GM23338 (cell line): ENCODE results near the gene AHCY. TPM values are rescaled to one million over a fixed set of nuclear protein-coding genes. Genes with fewer than 3 reads are reported as not detected.

Source experiments
- ATAC-seq: fragments of 200-7000 bp; cut with Tn5 transposase; 3 replicates; pipeline ENCODE4 v1.9.1; 2020
- DNase-seq: peaks from one replicate; pipeline ENCODE4 v3.0.0-alpha.2; 2015; ENCODE audit warnings: low spot score
- H2AFZ ChIP-seq: fragments of 200-600 bp; sonication (generic); 2 replicates; pipeline ENCODE4 v1.8.0; 2016; ENCODE audit warnings: antibody characterized with exemption, mild to moderate bottlenecking, moderate library complexity
- H3F3A ChIP-seq: fragments of 200-600 bp; sonication (generic); replicated peaks from 2 replicates; pipeline ENCODE4 v1.8.0; 2017; ENCODE audit warnings: antibody characterized with exemption, mixed run types, low read depth
- H3K27ac ChIP-seq: fragments of 200-600 bp; sonication (generic); 2 replicates; pipeline ENCODE4 v1.6.1; 2016; ENCODE audit warnings: low read depth
- H3K27me3 ChIP-seq: fragments of 200-600 bp; sonication (generic); 2 replicates; pipeline ENCODE4 v1.8.0; 2016; ENCODE audit warnings: mild to moderate bottlenecking, mixed run types, moderate library complexity; ENCODE audit not compliant: insufficient read depth
- H3K36me3 ChIP-seq: fragments of 200-600 bp; sonication (generic); 2 replicates; pipeline ENCODE4 v1.8.0; 2016; ENCODE audit warnings: mild to moderate bottlenecking; ENCODE audit not compliant: insufficient read depth
- H3K4me1 ChIP-seq: fragments of 200-600 bp; sonication (generic); 2 replicates; pipeline ENCODE4 v1.8.0; 2016; ENCODE audit warnings: mild to moderate bottlenecking, moderate library complexity; ENCODE audit not compliant: insufficient read depth
- H3K4me2 ChIP-seq: fragments of 200-600 bp; sonication (generic); 2 replicates; pipeline ENCODE4 v1.7.1; 2017; ENCODE audit warnings: mixed run types
- H3K4me3 ChIP-seq: fragments of 200-600 bp; sonication (generic); 2 replicates; pipeline ENCODE4 v1.6.1; 2016; ENCODE audit warnings: mixed run types
- H3K79me2 ChIP-seq: fragments of 200-600 bp; sonication (generic); replicated peaks from 2 replicates; pipeline ENCODE4 v1.8.0; 2017; ENCODE audit warnings: mild to moderate bottlenecking; ENCODE audit not compliant: insufficient read depth
- H3K9me2 ChIP-seq: fragments of 200-600 bp; sonication (generic); 2 replicates; pipeline ENCODE4 v1.8.0; 2017; ENCODE audit not compliant: insufficient read depth
- H4K20me1 ChIP-seq: fragments of 200-600 bp; sonication (generic); replicated peaks from 2 replicates; pipeline ENCODE4 v1.8.0; 2017; ENCODE audit warnings: mild to moderate bottlenecking; ENCODE audit not compliant: insufficient read depth
- H3K27ac Mint-ChIP-seq: 2 replicates; pipeline ENCODE4 v1.8.0; 2020; ENCODE audit warnings: inconsistent platforms, mild to moderate bottlenecking, moderate library complexity, mixed read lengths
- H3K27me3 Mint-ChIP-seq: 3 replicates; pipeline ENCODE4 v1.8.0; 2022; ENCODE audit warnings: low read depth, mild to moderate bottlenecking, moderate library complexity, mixed read lengths, inconsistent platforms; ENCODE audit not compliant: insufficient read depth, poor library complexity
- H3K36me3 Mint-ChIP-seq: 3 replicates; pipeline ENCODE4 v1.8.0; 2021; ENCODE audit warnings: low read depth, mild to moderate bottlenecking, inconsistent platforms, moderate library complexity, mixed read lengths
- H3K4me1 Mint-ChIP-seq: 3 replicates; pipeline ENCODE4 v1.8.0; 2020; ENCODE audit warnings: mild to moderate bottlenecking, inconsistent platforms, mixed read lengths
- H3K4me3 Mint-ChIP-seq: 3 replicates; pipeline ENCODE4 v1.8.0; 2021; ENCODE audit warnings: moderate library complexity, mild to moderate bottlenecking, inconsistent platforms, mixed read lengths
- H3K9me3 Mint-ChIP-seq: 3 replicates; pipeline ENCODE4 v1.8.0; 2020; ENCODE audit warnings: moderate library complexity, mild to moderate bottlenecking, inconsistent platforms, mixed read lengths
- EZH2phosphoT487 ChIP-seq: fragments of 200-600 bp; sonication (generic); IDR thresholded peaks from one replicate; pipeline ENCODE4 v1.8.1; 2018; ENCODE audit warnings: antibody characterized with exemption; ENCODE audit not compliant: unreplicated experiment
- JUNB ChIP-seq: IDR thresholded peaks from one replicate; pipeline ENCODE4 v1.6.1; 2016; ENCODE audit warnings: antibody characterized with exemption; ENCODE audit not compliant: unreplicated experiment
- NANOG ChIP-seq: IDR thresholded peaks from 2 replicates; pipeline ENCODE4 v1.6.1; 2016; ENCODE audit warnings: antibody characterized with exemption, borderline replicate concordance
- REST ChIP-seq: IDR thresholded peaks from one replicate; pipeline ENCODE4 v1.6.1; 2018; ENCODE audit warnings: antibody characterized with exemption; ENCODE audit not compliant: unreplicated experiment
- STAT1 ChIP-seq: IDR thresholded peaks from one replicate; pipeline ENCODE4 v1.6.1; 2016; ENCODE audit warnings: antibody characterized with exemption; ENCODE audit not compliant: unreplicated experiment
- ZNF331 ChIP-seq: fragments of 250-450 bp; sonication (Bioruptor Pico); IDR thresholded peaks from 2 replicates; pipeline ENCODE4 v1.5.0; 2020; ENCODE audit warnings: low read depth, mild to moderate bottlenecking, moderate library complexity
- polyA plus RNA-seq: library from polyadenylated mRNA; unstranded; fragments of >200 nt; fragmentation: Nextera tagmentation; extraction: Ambion mirVana; gene quantifications from 2 replicates; pipeline ENCODE4 v1.2.1, GENCODE V29; 2016
- total RNA-seq: library from RNA; depleted of rRNA; stranded (reverse); fragments of >200 nt; shearing (Covaris generic); gene quantifications from 2 replicates; pipeline ENCODE4 v1.2.3, GENCODE V29; 2014
- TF ChIP-seq, protein P1 (sequence below): IDR thresholded peaks from 2 replicates; pipeline ENCODE4 v1.6.1; 2016; ENCODE audit warnings: antibody characterized with exemption
- TF ChIP-seq, protein P2 (sequence below), 2 experiments: fragments of 200-600 bp in 1 of 2; sonication (generic) in 1 of 2; conservative IDR thresholded peaks; 2 replicates each; pipeline versions ENCODE4 v1.5.1 to v1.6.1; 2016 to 2017; ENCODE audit warnings: antibody characterized with exemption in 2 of 2, low read depth in 2 of 2, mild to moderate bottlenecking in 2 of 2, moderate library complexity in 1 of 2
- TF ChIP-seq, protein P3 (sequence below): fragments of 250-450 bp; sonication (Bioruptor Pico); IDR thresholded peaks from 2 replicates; pipeline ENCODE4 v1.5.0; 2020; ENCODE audit warnings: mild to moderate bottlenecking, moderate library complexity

Gene AHCY
- total and polyA plus RNA-seq, 2 experiments from 2014 or later = 138 to 423 TPM

DNA sequence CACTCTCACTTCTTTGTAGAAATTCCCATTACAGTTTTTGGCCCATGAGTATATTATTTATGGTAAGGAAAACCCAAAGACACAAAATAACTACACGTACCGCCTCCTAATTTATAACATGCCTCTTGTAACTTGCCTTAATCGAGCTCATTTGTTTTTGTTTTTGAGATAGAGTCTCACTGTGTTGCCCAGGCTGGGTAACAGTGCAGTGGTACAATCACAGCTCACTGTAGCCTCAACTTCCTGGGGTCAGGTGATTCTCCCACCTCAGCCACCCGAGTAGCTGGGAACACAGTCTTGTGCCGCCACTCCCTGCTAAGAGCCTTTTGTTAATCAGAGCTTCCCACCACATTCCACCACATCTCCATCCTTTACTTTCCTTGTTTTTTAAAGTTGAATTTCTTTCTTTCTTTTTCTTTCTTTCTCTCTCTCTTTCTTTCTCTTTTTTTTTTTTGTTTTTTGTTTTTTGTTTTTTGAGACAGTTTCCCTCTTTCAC lies 46.5 kb downstream of the AHCY start (continued):
- no peak for TF ChIP-seq JUNB
- TF ChIP-seq ZNF331 (CRISPR knock-in tag) = no peak
- no peak for TF ChIP-seq STAT1
- TF ChIP-seq, protein P1, sequence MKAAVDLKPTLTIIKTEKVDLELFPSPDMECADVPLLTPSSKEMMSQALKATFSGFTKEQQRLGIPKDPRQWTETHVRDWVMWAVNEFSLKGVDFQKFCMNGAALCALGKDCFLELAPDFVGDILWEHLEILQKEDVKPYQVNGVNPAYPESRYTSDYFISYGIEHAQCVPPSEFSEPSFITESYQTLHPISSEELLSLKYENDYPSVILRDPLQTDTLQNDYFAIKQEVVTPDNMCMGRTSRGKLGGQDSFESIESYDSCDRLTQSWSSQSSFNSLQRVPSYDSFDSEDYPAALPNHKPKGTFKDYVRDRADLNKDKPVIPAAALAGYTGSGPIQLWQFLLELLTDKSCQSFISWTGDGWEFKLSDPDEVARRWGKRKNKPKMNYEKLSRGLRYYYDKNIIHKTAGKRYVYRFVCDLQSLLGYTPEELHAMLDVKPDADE = no peak
- TF ChIP-seq REST = no peak

DNA sequence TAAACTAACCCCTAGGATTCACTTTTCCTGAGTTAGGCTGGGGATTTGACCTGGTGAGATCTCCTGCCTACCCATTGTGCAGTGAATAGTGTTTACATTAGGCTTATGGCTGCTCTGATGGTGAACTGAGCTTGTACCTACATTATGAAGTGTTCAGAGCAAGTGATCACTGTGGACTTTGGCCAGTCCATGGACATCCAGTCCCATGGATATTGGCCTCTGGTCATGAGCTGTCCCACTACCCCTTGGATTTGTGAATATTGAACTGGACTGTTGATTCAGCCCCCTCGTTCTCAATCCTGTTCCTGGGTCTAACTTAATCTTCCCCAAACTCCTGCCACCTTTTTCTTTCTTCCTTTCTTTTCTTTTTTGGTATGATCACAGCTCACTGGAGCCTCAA lies 48.2 kb downstream of the AHCY start:
- no peak overlapping the region for H3K4me2 ChIP-seq
- no peak overlapping the region for H3K27ac ChIP-seq
- H3K4me1 Mint-ChIP-seq = peaks cover 14% of the 10 kb centered on the region
- no peaks in the 10 kb centered on the region for H3K9me3 Mint-ChIP-seq
- no peak overlapping the region for H3K4me3 Mint-ChIP-seq
- H3K36me3 ChIP-seq = no peaks in the 10 kb centered on the region
- no peaks in the 10 kb centered on the region for H3K27me3 ChIP-seq
- no peaks in the 10 kb centered on the region for H3K79me2 ChIP-seq
- peaks cover 4% of the 10 kb centered on the region for H3K27me3 Mint-ChIP-seq
- H2AFZ ChIP-seq = no peak overlapping the region
- no peak overlapping the region for H3K4me3 ChIP-seq
- TF ChIP-seq, protein P2, sequence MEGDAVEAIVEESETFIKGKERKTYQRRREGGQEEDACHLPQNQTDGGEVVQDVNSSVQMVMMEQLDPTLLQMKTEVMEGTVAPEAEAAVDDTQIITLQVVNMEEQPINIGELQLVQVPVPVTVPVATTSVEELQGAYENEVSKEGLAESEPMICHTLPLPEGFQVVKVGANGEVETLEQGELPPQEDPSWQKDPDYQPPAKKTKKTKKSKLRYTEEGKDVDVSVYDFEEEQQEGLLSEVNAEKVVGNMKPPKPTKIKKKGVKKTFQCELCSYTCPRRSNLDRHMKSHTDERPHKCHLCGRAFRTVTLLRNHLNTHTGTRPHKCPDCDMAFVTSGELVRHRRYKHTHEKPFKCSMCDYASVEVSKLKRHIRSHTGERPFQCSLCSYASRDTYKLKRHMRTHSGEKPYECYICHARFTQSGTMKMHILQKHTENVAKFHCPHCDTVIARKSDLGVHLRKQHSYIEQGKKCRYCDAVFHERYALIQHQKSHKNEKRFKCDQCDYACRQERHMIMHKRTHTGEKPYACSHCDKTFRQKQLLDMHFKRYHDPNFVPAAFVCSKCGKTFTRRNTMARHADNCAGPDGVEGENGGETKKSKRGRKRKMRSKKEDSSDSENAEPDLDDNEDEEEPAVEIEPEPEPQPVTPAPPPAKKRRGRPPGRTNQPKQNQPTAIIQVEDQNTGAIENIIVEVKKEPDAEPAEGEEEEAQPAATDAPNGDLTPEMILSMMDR (conservative IDR thresholded peaks at IDR 0.05; ENCODE audit: low read depth in 2 of 2) = no peak
- TF ChIP-seq NANOG = no peak
- TF ChIP-seq JUNB = no peak
- TF ChIP-seq EZH2phosphoT487 = no peak
- no peak for TF ChIP-seq ZNF331 (CRISPR knock-in tag)
- TF ChIP-seq STAT1 = no peak
- TF ChIP-seq, protein P3, sequence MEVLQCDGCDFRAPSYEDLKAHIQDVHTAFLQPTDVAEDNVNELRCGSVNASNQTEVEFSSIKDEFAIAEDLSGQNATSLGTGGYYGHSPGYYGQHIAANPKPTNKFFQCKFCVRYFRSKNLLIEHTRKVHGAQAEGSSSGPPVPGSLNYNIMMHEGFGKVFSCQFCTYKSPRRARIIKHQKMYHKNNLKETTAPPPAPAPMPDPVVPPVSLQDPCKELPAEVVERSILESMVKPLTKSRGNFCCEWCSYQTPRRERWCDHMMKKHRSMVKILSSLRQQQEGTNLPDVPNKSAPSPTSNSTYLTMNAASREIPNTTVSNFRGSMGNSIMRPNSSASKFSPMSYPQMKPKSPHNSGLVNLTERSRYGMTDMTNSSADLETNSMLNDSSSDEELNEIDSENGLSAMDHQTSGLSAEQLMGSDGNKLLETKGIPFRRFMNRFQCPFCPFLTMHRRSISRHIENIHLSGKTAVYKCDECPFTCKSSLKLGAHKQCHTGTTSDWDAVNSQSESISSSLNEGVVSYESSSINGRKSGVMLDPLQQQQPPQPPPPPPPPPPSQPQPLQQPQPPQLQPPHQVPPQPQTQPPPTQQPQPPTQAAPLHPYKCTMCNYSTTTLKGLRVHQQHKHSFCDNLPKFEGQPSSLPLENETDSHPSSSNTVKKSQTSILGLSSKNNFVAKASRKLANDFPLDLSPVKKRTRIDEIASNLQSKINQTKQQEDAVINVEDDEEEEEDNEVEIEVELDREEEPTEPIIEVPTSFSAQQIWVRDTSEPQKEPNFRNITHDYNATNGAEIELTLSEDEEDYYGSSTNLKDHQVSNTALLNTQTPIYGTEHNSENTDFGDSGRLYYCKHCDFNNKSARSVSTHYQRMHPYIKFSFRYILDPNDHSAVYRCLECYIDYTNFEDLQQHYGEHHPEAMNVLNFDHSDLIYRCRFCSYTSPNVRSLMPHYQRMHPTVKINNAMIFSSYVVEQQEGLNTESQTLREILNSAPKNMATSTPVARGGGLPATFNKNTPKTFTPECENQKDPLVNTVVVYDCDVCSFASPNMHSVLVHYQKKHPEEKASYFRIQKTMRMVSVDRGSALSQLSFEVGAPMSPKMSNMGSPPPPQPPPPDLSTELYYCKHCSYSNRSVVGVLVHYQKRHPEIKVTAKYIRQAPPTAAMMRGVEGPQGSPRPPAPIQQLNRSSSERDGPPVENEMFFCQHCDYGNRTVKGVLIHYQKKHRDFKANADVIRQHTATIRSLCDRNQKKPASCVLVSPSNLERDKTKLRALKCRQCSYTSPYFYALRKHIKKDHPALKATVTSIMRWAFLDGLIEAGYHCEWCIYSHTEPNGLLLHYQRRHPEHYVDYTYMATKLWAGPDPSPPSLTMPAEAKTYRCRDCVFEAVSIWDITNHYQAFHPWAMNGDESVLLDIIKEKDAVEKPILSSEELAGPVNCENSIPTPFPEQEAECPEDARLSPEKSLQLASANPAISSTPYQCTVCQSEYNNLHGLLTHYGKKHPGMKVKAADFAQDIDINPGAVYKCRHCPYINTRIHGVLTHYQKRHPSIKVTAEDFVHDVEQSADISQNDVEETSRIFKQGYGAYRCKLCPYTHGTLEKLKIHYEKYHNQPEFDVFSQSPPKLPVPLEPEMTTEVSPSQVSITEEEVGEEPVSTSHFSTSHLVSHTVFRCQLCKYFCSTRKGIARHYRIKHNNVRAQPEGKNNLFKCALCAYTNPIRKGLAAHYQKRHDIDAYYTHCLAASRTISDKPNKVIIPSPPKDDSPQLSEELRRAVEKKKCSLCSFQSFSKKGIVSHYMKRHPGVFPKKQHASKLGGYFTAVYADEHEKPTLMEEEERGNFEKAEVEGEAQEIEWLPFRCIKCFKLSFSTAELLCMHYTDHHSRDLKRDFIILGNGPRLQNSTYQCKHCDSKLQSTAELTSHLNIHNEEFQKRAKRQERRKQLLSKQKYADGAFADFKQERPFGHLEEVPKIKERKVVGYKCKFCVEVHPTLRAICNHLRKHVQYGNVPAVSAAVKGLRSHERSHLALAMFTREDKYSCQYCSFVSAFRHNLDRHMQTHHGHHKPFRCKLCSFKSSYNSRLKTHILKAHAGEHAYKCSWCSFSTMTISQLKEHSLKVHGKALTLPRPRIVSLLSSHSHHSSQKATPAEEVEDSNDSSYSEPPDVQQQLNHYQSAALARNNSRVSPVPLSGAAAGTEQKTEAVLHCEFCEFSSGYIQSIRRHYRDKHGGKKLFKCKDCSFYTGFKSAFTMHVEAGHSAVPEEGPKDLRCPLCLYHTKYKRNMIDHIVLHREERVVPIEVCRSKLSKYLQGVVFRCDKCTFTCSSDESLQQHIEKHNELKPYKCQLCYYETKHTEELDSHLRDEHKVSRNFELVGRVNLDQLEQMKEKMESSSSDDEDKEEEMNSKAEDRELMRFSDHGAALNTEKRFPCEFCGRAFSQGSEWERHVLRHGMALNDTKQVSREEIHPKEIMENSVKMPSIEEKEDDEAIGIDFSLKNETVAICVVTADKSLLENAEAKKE = no peak
- H3K4me1 ChIP-seq = no peaks in the 10 kb centered on the region
- DNase-seq (no peak), ATAC-seq (no peak)
- H3F3A ChIP-seq = no peaks in the 10 kb centered on the region
- no peaks in the 10 kb centered on the region for H3K36me3 Mint-ChIP-seq
- H3K9me2 ChIP-seq = no peaks in the 10 kb centered on the region
- no peak overlapping the region for H3K27ac Mint-ChIP-seq
- no peaks in the 10 kb centered on the region for H4K20me1 ChIP-seq
